Stomach smooth muscle (tissue), 2 donors: ENCODE data around the gene CIAO1.

Experiments
- H3K27ac ChIP-seq: one replicate; pipeline ENCODE4 v1.7.0; 2013; ENCODE audit warnings: mild to moderate bottlenecking, low read length, inconsistent platforms
- H3K27me3 ChIP-seq, 2 donors: one replicate each; pipeline ENCODE4 v1.7.0; 2013; ENCODE audit warnings: low read length in 2 of 2; ENCODE audit not compliant: insufficient read depth in 2 of 2, control insufficient read depth in 1 of 2
- H3K36me3 ChIP-seq, 2 donors: one replicate each; pipeline ENCODE4 v1.7.0; 2013; ENCODE audit warnings: low read length in 2 of 2; ENCODE audit not compliant: control insufficient read depth in 2 of 2, insufficient read depth in 2 of 2
- H3K4me1 ChIP-seq: one replicate; pipeline ENCODE4 v1.7.0; 2013; ENCODE audit warnings: low read length; ENCODE audit not compliant: control insufficient read depth, insufficient read depth
- H3K4me3 ChIP-seq, 2 donors: one replicate each; pipeline ENCODE4 v1.7.0; 2013; ENCODE audit warnings: low read length in 2 of 2
- H3K9ac ChIP-seq, 2 donors: one replicate each; pipeline ENCODE4 v1.7.0; 2013; ENCODE audit warnings: low read length in 2 of 2, mild to moderate bottlenecking in 1 of 2
- H3K9me3 ChIP-seq, 2 donors: one replicate each; pipeline ENCODE4 v1.7.0; 2013; ENCODE audit warnings: low read length in 2 of 2; ENCODE audit not compliant: control insufficient read depth in 2 of 2
- donor health status: healthy.
- donor health status: Pancreatic carcinoma.

The CIAO1 gene

GRCh38 chr2:96306370-96306769, 40.3 kb downstream of the CIAO1 start:
- peaks cover 12% of the 10 kb centered on the region for H3K4me1 ChIP-seq
- peak overlapping the region; percentile 76 for H3K27ac ChIP-seq
- H3K36me3 ChIP-seq = peaks cover 20% of the 10 kb centered on the region in 2 donors
- H3K9me3 ChIP-seq = no peaks in the 10 kb centered on the region
- no peaks in the 10 kb centered on the region for H3K27me3 ChIP-seq
- H3K4me3 ChIP-seq = peak overlapping the region; percentile 96 to 99
- H3K9ac ChIP-seq = peak overlapping the region in 1 of 2 donors; percentile 78

- Histone ChIP-seq H3K27me3 (no peaks in the 10 kb centered on the region), H3K36me3 (peaks cover 1% of the 10 kb centered on the region in 2 donors), H3K27ac (no peak overlapping the region), H3K4me1 (peaks cover 12% of the 10 kb centered on the region), H3K4me3 (no peak overlapping the region), H3K9ac (no peak overlapping the region), H3K9me3 (no peaks in the 10 kb centered on the region)
These were observed 42.2 kb downstream of the CIAO1 start for GRCh38 chr2:96308248-96308647.

GRCh38 chr2:96315005-96315399, 49.0 kb downstream of the CIAO1 start:
- H3K4me3 ChIP-seq = no peak overlapping the region
- no peaks in the 10 kb centered on the region for H3K4me1 ChIP-seq
- no peak overlapping the region for H3K27ac ChIP-seq
- no peaks in the 10 kb centered on the region for H3K36me3 ChIP-seq
- H3K27me3 ChIP-seq = peaks cover 8 to 11% of the 10 kb centered on the region in 2 donors
- no peaks in the 10 kb centered on the region for H3K9me3 ChIP-seq
- no peak overlapping the region for H3K9ac ChIP-seq

GRCh38 chr2:96315400-96316071, 49.5 kb downstream of the CIAO1 start:
- H3K27ac ChIP-seq = no peak overlapping the region
- H3K4me3 ChIP-seq = no peak overlapping the region

GRCh38 chr2:96316999-96317398, 51.0 kb downstream of the CIAO1 start:
- Histone ChIP-seq H3K4me3 (no peak overlapping the region), H3K27me3 (peaks cover 20 to 21% of the 10 kb centered on the region in 2 donors), H3K27ac (no peak overlapping the region), H3K9ac (no peak overlapping the region), H3K4me1 (peaks cover 13% of the 10 kb centered on the region), H3K36me3 (no peaks in the 10 kb centered on the region), H3K9me3 (no peaks in the 10 kb centered on the region)

More at GRCh38 chr2:96315400-96316071, 49.5 kb downstream of the CIAO1 start:
- H3K9me3 ChIP-seq = no peaks in the 10 kb centered on the region
- peaks cover 8 to 16% of the 10 kb centered on the region in 2 donors for H3K27me3 ChIP-seq
- H3K9ac ChIP-seq = no peak overlapping the region
- H3K4me1 ChIP-seq = no peaks in the 10 kb centered on the region
- no peaks in the 10 kb centered on the region for H3K36me3 ChIP-seq

GRCh38 chr2:96317584-96317997, 51.6 kb downstream of the CIAO1 start:
- H3K27ac ChIP-seq = no peak overlapping the region
- H3K4me3 ChIP-seq = no peak overlapping the region
- no peaks in the 10 kb centered on the region for H3K9me3 ChIP-seq
- peaks cover 22% of the 10 kb centered on the region in 2 donors for H3K27me3 ChIP-seq
- H3K9ac ChIP-seq = no peak overlapping the region
- H3K36me3 ChIP-seq = no peaks in the 10 kb centered on the region
- peaks cover 13% of the 10 kb centered on the region for H3K4me1 ChIP-seq

GRCh38 chr2:96318723-96319122, 52.7 kb downstream of the CIAO1 start:
- H3K4me1 ChIP-seq = peaks cover 13% of the 10 kb centered on the region

GRCh38 chr2:96319396-96319795, 53.4 kb downstream of the CIAO1 start:
- Histone ChIP-seq H3K36me3 (no peaks in the 10 kb centered on the region), H3K27ac (no peak overlapping the region), H3K9me3 (no peaks in the 10 kb centered on the region), H3K4me3 (no peak overlapping the region), H3K9ac (no peak overlapping the region), H3K27me3 (peaks cover 22 to 33% of the 10 kb centered on the region in 2 donors), H3K4me1 (peaks cover 13% of the 10 kb centered on the region)

More at GRCh38 chr2:96318723-96319122, 52.7 kb downstream of the CIAO1 start:
- Histone ChIP-seq H3K9me3 (no peaks in the 10 kb centered on the region), H3K9ac (no peak overlapping the region), H3K27ac (no peak overlapping the region), H3K4me3 (no peak overlapping the region), H3K36me3 (no peaks in the 10 kb centered on the region), H3K27me3 (peaks cover 22 to 29% of the 10 kb centered on the region in 2 donors)

GRCh38 chr2:96320326-96320725, 54.3 kb downstream of the CIAO1 start:
- H3K27ac ChIP-seq = no peak overlapping the region

GRCh38 chr2:96320728-96321622, 55.0 kb downstream of the CIAO1 start:
- H3K4me1 ChIP-seq = peaks cover 17% of the 10 kb centered on the region
- H3K27ac ChIP-seq = no peak overlapping the region
- no peaks in the 10 kb centered on the region for H3K9me3 ChIP-seq
- H3K36me3 ChIP-seq = no peaks in the 10 kb centered on the region
- H3K9ac ChIP-seq = peak overlapping the region; percentile 42 to 46
- peaks cover 33 to 49% of the 10 kb centered on the region in 2 donors for H3K27me3 ChIP-seq
- H3K4me3 ChIP-seq = peak overlapping the region; percentile 81 to 83

More at GRCh38 chr2:96320326-96320725, 54.3 kb downstream of the CIAO1 start:
- Histone ChIP-seq H3K9me3 (no peaks in the 10 kb centered on the region), H3K27me3 (peaks cover 28 to 42% of the 10 kb centered on the region in 2 donors), H3K4me1 (peaks cover 17% of the 10 kb centered on the region), H3K4me3 (no peak overlapping the region), H3K9ac (no peak overlapping the region), H3K36me3 (no peaks in the 10 kb centered on the region)
